HK-2 (cell line): ENCODE results near the gene GOLGA2.

Experiments used
- DNase-seq: peaks from one replicate; pipeline ENCODE4 v3.0.0-alpha.2; 2018; ENCODE audit not compliant: unreplicated experiment

GOLGA2 gene

DNA sequence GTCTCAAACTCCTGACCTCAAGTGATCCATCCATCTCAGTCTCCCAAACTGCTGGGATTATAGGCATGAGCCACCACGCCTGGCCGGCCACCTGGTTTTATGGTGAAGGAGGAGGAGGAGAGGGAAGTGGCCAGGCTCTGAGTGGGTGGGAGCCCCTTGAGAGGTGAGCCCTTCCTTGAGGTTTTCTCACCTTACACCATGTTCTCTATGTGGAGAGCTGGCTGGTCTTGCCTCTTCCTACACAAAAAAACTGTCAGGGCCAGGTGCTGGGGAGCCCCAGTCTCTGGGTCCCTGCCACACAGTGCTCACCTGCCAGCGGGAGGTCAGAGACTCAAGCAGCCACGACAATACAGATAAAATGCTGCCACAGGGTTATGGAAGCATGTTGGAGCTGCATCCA is 18.3 kb upstream of the GOLGA2 start:
- no peak for DNase-seq

DNA sequence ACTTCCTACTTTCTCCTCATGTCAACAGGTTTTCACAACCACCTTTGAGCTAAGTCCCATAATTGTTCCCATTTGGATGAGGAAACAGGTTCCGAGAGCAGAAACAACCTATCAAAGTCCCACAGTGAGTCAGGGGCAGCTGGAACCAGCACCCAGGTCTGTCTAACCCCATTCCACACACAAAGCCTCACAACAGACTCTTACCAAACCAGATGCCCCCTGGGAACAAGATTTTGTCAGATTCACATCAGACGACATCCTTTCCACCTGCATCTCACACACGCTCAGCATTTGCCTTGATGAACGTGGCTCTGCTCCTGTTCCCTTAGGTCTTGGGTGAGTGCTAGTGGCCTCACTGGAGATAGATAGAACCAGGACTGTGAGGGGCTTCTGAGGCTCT is 17.3 kb upstream of the GOLGA2 start:
- DNase-seq, result no peak

DNA sequence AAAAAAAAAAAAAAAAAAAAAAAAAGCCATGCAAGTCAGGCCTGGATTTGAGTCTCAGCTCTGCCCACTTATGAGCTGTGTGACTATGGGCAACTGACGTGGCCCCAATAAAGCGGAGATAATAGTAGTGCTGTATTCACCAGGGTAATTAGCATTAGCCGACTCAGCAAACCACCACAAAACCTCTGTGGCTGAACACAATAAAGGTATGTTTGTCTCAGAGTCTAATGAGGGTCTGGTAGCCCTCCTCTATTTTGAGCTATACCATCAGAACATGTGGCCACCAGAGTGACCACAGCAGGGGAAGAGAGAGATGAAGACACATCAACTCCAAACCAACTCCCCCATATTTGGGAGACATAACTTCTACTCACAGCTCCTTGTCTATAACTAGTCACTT is 16.2 kb upstream of the GOLGA2 start:
- no peak for DNase-seq

DNA sequence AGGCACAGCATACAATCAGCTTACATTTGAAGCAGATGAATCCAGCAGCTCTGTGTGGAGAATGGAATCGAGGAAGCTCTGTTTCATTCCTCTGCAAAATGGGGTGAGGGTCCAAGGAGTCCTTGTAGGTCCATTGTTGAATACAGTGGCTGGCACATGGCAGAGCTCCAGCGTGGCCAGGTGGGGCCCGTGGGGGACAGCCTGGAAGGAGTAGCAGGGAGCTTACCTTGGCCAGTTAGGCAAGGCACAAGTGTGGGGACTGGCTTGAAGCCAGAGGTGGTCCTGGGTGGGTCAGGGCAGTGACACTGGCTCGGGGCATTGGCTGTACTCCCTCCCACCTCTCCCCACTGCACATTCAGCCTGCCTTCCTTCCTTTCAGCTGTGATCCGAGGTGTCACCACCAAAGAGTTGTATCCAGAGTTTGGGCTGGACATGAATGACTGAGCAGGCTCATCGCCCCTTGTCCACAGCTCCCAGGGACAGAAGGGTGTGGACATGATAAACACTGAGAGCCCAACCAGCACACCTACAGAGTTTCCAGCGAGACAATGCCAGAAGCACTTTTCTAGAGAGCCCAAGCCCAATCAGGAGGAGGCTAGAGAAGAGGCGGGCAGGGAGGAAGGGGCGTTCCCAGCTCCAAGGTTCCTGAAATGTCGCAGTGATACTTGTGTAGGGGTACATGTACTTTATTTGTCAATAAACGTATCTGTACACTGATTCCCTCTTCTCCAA is 12.6 kb upstream of the GOLGA2 start:
- DNase-seq, result no peak

DNA sequence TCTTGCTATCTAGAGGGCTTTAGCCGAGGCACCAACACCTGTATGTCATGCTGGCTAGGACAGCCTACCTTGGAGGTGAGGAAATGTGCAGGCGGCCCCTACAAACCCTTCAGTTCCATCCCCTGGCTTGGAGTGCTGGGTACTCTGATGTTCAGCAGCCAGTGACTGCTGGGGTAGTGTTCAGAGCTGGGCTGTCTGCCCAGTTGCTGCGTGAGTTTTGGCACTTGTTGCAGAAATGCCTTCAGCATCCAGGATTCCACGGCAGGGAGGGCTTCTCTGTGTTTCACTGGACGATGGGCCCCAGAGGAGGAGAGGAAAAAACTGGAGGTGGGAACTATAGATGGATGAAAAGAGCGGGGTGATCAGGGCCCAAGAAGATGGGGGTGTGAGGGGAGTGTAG is 10.6 kb upstream of the GOLGA2 start:
- no peak for DNase-seq

DNA sequence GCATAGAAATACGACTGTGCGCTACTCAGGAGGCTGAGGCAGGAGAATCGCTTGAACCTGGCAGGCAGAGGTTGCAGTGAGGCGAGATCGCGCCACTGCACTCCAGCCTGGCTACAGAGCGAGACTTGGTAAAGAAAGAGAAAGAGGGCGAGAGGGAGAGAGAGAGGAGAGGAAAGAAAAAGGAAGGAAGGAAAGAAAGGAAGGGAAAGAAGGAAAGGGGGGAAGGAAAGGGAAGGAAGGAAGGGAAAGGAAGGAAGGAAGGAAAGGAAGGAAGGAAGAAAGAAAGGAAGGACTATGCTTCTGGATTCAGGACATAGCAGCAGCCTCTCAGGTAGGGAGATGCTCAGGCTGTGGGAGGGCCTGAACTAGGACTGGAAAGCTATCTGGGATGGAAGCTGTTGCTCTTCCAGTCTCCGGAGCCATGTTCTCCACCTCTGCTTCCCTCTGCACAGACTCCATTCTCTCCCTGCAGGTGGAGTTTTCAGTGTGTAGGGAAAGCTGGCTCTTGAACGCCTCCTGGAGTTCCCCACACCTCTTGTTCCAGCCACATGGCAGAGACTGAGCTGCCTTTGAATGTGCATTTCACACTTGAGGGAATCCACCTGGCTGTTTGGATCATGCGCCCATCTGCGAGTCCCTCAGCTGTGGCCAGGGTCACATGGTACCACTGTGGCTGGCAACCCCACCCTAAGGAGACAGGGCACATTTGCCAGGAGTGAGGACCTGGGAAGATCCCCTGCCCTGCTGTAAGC is 9.4 kb upstream of the GOLGA2 start:
- DNase-seq, result no peak

DNA sequence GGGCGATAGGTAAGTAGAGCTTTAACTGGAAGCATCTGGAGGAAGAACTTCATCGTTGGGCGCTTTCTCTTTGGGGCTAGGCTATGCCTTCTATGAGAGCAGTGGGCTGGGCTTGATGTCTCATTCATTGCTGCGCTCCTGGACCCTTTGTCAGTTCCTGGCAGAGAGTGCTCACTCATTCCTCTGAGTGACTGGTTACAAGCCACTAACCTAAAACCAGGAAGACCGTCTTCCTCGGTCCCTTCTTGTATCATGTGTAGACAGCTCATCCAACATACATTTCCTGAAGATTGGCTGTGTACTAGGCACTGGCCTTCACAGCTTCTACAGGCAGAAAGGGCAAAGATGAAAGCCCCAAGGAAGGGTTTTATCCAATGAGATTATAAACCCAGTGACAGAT is 6.7 kb upstream of the GOLGA2 start:
- no peak for DNase-seq

DNA sequence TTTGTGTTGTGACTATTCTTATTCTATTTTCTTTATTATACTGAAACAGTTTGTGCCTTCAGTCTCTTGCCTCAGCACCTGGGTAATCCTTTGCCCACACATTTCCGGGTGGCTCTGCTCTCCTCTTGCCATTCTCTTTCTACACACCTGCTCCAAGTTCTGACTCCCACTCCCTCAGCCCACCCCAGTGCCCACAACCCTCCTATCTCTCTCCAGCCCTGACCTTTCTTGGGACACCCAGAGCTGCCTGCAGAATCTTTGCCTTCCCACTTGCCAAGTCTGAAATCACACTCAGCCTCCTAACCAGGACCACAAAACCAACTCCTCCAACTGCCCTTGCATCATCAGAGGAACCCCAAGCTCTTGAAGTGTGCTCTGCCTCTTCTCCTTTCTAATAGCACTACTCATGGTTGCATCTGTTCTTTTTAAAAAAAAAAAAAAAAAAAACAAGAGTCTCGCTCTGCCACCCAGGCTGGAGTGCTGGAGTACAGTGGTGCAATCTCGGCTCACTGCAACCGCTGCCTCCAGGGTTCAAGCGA is 4.3 kb upstream of the GOLGA2 start:
- no peak for DNase-seq

DNA sequence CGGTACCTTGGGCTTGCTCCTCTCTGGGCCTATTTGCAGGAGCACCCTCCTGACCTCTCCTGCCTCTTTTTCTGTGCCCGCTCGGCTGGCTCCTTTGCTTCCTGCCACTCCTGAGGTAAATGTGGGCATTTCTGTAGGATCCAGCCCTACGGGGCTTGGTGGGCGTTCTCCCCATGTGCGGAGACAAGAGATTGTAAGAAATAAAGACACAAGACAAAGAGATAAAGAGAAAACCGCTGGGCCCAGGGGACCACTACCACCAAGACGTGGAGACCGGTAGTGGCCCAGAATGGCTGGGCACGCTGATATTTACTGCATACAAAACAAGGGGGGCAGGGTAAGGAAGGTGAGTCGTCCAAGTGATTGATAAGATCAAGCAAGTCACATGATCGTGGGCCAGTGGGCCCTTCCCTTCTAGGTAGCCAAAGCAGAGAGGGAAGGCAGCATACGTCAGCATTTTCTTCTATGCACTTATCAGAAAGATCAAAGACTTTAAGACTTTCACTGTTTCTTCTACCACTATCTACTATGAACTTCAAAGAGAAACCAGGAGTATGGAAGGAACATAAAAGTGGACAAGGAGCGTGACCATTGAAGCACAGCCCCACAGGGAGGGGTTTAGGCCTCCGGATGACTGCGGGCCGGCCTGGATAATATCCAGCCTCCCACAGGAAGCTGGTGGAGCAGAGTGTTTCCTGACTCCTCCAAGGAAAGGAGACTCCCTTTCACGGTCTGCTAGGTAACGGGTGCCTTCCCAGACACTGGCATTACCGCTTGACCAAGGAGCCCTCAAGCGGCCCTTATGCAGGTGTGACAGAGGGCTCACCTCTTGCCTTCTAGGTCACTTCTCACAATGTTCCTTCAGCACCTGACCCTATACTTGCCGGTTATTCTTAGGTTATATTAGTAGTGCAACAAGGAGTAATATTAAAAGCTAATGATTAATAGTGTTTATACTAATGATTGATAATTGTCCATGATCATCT is 3.6 kb upstream of the GOLGA2 start:
- DNase-seq, result peak; percentile 67

DNA sequence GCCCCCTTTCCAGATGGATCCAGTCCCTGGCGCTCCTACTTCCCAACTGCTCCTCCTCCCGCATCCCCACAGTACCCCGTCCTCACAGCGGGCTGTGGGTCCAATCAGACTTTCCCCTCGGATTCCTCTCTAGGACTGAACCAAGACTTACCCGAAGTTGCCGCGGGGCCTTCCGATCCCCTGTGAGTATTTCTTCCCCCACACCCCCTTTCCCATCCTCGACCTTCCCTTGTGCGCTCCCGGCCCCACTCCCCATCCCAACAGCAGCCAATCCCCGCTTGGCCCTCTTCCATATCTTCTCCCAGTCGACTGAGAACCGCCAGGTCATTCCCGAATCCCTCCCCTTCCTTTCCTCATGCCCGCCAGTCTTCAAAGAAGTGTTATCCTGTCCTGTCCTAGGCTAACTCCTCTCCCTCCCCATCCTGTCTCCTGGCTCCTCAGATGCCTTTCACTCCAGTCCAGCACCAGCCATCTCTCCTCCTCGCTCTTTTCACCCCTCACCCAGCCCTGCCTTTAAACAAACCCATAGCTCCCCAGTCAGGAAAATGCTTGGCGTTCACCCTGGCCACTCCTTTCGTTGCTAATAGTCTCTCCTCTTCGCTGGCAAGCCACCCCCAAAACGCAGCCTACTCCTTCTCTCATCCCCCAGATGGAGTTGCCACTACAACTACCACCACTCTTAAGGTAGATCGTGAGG is 915 bp upstream of the GOLGA2 start:
- DNase-seq, result peak; percentile 55

DNA sequence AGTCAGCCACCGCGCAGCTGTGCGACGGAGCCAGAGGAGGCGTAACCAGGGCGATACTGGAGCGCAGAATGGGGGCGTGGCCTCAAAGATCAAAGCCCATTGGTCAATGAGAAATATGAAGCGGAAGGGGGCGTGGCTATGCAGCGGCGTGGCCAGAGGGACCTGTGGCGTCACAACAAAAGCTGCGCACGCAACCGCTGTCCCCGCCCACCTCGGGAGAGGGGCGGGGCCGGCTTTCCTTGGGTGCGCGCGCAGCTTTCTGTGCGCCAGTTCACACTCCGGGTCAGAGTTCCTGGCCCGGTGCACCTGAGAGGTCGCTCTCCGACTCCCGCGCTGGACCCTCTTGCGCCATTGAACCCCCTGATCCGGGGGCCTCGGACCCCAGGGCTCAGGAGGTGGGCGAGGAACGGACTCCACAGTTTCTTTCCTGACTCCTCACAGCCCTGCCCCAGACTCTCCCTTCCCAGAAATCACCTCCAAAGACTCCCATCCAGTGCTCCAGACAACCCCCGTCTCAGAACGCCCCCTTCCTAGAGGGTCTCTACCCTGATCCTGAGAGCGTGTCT is 284 bp upstream of the GOLGA2 start, which contains the start of gene SWI5:
Gene SWI5, plus strand, starts transcription at position 269 of the 566 bp plus-strand sequence.
- DNase-seq, result peak; percentile 100

DNA sequence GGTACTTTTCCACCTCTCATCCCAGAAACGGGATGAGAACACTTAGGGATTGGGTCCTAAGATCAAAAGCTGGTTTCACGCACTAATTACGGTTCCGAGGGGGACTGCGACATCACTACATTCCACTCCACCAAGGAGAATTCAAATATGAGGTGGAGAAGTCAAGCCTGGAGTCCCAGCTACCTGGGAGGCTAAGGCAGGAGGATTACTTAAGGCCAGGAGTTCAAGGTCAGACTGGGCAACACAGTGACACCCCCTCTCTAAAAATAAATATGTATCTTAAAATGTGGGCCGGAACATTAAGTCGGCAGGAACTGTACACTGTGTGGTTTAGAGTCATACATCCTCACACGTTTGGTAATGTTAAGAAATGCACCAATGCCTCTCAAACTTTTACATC is 1.6 kb downstream of the GOLGA2 start:
- DNase-seq, result no peak

DNA sequence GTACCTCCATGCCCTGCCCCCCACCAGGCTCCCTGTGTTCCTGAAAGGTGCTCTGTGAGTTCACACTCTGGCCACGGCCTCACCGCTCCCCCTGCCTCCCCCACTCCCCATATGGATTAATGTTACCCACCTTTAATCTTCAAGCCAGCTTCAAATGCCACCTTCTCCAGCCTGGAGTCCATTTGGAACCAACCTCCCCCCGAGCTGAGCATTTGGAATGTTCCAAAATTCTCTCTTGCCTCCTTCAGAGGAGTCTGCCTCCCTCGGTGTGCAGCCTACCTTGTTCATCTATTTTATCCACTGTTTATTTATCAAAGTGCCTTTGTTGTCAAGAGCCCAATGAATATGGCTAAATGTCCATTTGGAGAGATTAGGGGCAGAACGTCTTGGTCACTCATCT is 4.3 kb downstream of the GOLGA2 start:
- no peak for DNase-seq

DNA sequence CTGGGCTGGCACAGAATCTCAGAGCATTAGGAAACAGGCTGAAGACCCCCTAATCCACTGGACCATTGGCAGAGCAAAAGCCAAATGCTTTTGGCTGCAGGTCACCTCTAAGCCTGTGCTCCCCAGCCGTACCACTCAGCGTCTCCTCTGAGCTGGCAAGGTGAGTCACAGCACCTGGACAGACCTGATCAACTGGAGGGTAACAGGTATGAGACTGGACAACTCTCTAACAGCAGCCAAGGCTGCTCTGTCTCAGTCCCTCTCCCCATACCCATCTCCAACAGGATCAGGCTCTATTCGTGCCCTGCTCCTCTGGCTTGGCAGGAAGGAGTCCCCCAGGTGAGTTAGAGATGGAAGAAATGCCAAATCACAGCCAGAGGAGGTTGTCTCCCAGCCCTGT is 4.7 kb downstream of the GOLGA2 start:
- DNase-seq, result no peak

DNA sequence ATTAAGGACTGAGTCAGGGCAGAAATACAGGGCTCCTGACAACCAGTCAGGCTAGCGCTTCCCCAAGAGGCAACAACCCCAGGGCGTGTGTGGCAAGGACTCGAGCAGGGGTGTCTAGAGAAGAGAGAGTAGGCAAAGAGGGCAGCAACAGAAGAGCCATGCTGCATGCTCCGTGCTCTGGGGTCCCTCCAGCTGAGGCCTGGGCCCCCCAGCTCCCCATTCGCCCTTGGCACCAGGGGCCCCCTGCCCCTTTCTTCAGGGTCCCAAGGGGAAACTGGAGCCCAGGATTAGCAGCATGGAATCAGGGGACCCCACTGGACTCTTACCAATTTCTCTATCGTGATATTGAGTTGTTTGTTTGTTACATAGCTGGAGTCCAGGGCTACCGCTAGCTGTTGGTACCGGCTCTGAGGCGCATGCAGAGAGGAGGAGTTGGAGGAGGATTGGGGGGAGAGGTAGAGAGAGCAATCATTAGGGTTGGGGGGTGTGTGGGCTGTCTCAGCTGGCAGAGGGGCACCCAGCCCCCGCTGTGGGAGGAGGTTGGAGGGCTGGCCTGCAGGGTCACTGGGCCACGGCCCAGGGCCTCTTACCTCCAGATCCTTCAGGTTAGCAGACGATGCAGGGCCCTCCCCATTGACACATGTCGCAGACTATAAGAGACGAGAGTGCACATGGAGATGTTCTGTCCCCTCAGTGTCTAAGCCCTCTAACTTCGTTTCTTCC is 8.8 kb downstream of the GOLGA2 start:
- DNase-seq, result no peak

DNA sequence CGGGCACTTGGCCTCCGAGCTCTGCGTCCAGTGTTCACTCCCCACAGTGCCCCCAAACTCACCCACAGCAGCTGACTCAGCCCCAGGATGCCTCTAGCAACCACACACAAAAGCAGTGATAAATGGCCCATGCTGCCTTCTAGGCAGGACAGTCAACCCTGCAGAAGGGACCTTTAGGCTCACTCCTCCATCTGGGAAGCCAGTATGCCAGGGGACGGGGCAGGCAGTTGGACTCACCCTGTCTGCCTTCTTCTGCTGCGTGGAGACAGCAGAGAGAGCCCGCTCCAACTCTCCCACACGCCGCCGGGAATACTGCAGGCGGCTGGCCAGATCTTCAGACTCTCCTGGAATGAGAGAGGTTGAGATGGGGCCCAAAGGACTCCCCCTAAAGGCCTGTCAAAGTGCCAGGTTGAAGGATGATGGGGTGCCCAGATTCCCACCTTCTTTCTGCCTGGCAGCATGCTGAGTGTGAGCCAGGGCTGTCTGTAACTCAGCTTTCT is 10.4 kb downstream of the GOLGA2 start:
- DNase-seq, result no peak

DNA sequence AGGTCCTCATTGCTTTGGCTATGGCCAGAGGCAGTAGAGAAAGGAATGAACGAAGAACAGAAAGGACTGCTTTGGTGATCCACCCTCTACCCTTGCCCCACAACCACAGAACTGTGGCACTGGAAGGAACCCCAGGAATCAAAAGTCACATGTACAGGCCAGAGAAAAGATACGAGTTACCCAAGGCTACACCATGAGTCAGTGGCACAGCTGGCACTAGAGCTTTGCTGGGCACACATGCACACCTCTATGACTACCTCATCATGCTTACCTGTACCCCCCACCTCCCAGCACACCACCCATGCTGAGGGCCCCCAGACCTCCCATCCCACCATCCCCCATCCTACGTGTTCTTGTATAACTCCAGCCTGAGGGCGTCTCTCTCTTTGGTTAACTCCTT is 13.1 kb downstream of the GOLGA2 start:
- DNase-seq, result no peak

DNA sequence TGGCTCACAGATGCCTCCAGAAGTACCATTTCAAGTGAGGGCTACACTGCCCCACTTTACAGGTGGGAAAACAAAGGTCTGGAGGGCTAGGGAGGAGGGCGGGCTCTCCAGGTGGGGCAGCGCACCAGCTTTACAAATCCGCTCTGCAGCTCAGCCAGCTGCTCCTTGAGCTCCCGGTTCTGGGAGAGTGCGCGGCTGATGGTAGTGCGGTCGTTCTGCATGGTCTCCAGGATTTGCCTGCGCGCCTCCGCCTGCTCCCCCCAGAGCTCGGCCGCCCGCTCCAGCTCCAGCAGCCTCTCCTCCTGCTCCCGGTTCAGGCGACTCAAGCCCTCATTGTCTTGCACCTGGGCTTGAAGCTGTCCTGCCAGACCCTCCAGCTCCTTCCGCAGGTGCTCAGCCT is 15.5 kb downstream of the GOLGA2 start:
- DNase-seq, result no peak

DNA sequence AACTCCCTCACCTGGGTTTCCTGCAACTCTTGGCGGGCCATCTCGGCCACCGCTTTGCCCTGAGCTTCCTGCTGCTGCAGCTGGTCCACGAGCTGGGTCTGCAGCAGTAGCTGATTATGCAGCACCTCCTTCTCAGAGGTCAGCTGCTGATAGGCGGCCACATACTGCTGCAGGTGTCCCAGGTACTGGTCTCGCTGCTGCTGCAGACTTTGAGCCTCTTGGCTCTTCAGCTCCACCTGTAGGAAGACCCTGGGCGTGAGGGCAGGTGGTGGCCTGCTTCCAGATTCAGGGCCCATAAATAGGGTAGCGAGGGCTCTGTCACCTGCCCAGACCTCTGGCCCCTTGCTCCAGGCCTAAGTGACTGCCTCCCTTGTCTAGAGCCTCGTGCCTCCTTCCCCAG is 16.7 kb downstream of the GOLGA2 start:
- DNase-seq, result no peak

DNA sequence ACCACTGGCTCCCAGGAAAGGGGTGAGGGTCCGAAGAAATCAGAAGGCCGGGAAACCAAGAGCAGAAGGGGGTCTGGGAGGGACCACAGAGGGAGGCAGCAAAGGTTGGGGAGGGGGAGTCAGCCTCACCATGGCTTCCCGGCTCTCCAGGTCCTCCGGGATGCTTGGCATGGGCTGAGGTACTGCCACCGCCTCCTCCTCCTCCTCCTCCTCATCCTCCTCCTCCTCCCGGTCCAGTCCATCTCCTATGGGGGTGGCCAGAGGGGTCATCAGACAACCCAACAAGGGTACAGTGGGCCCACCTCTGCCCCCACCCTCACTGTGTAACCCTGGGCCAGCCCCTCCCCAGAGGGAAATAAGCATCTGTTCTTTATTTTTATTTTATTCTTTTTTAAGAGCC is 17.5 kb downstream of the GOLGA2 start:
- no peak for DNase-seq
